Cardiac fibroblast (primary cell): ENCODE measurements around the gene TCTN3.

Source experiments
- DNase-seq, 2 donors: peaks; one replicate each; pipeline versions ENCODE4 v3.0.0 to v3.0.0-alpha.2; 2010; ENCODE audit warnings: low read depth in 2 of 2
- H3K4me3 ChIP-seq, 2 donors: replicated peaks in 1 of 2; 1 replicate in 1 of 2; 2 replicates in 1 of 2; pipeline ENCODE4 v1.5.1; 2011; ENCODE audit warnings: low read depth in 2 of 2, low read length in 2 of 2, mild to moderate bottlenecking in 2 of 2, moderate library complexity in 1 of 2
- CTCF ChIP-seq: IDR thresholded peaks from one replicate; pipeline ENCODE4 v1.5.1; 2011; ENCODE audit warnings: low read depth, mild to moderate bottlenecking, low read length, inconsistent platforms

Gene TCTN3

GRCh38 chr10:95661818-95662217 lies 31.9 kb downstream of the TCTN3 start:
- H3K4me3 ChIP-seq: no peak overlapping the region
- no peak for TF ChIP-seq CTCF
- no peak for DNase-seq

GRCh38 chr10:95660283-95660682 lies 33.4 kb downstream of the TCTN3 start:
- peak; percentile 35 to 57 for DNase-seq
- no peak overlapping the region for H3K4me3 ChIP-seq
- TF ChIP-seq CTCF: no peak

GRCh38 chr10:95657250-95657649 lies 36.5 kb downstream of the TCTN3 start:
- DNase-seq: no peak
- no peak for TF ChIP-seq CTCF
- H3K4me3 ChIP-seq: peak overlapping the region in 1 of 2 donors; percentile 89

GRCh38 chr10:95656291-95657164 lies 37.2 kb downstream of the TCTN3 start, which contains the start of gene ALDH18A1:
Gene ALDH18A1 (minus strand): TSS chr10:95656711. CDS start chr10:95653377, 3,334 bp downstream.
- TF ChIP-seq CTCF: no peak
- DNase-seq: peak; percentile 92 to 93
- H3K4me3 ChIP-seq: peak within 1 kb of the TSS; percentile 89 to 93

GRCh38 chr10:95655571-95656290 lies 38.0 kb downstream of the TCTN3 start:
- TF ChIP-seq CTCF: no peak
- peak overlapping the region; percentile 89 to 93 for H3K4me3 ChIP-seq
- peak; percentile 41 to 43 for DNase-seq

- no peak for DNase-seq
- TF ChIP-seq CTCF: no peak
- H3K4me3 ChIP-seq: no peak overlapping the region
Observed at GRCh38 chr10:95653895-95654294, 39.8 kb downstream of the TCTN3 start.
